NCI-H146 treated with DMSO at 0.1 percent for 48 hours (cell line): ENCODE data around the gene SUN1.
"Not testable (repeated sequence)": the region's sequence is repeated elsewhere in the genome, so short reads cannot be mapped to it uniquely, and the experiment has no call there.

Source experiments
- DNase-seq: peaks from one replicate; lab custom pipeline; 2025; ENCODE audit not compliant: unreplicated experiment; lab: John Stamatoyannopoulos, UW

SUN1 gene

GRCh38 chr7:855686-856369 lies 23.6 kb downstream of the SUN1 start:
- DNase-seq, result no peak

- no peak for DNase-seq
Observed at GRCh38 chr7:856444-857095, 24.3 kb downstream of the SUN1 start.

DNA sequence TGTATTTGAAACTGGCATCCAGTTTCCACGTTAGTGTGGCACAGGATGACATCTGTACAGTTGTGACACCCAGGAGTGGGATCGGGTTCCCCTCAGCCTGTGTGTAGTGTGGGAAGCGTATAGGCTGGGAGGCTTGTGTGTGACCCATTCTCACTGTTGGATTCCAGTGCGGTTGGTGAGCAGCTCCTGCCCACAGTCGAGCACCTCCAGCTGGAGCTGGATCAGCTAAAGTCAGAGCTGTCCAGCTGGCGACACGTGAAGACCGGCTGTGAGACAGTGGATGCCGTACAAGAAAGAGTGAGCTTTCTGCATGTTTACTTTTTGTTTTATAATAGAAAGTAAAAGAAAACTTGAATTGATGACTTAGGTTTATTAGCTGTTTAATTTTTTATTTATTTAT lies 25.4 kb downstream of the SUN1 start:
- DNase-seq, result no peak

DNA sequence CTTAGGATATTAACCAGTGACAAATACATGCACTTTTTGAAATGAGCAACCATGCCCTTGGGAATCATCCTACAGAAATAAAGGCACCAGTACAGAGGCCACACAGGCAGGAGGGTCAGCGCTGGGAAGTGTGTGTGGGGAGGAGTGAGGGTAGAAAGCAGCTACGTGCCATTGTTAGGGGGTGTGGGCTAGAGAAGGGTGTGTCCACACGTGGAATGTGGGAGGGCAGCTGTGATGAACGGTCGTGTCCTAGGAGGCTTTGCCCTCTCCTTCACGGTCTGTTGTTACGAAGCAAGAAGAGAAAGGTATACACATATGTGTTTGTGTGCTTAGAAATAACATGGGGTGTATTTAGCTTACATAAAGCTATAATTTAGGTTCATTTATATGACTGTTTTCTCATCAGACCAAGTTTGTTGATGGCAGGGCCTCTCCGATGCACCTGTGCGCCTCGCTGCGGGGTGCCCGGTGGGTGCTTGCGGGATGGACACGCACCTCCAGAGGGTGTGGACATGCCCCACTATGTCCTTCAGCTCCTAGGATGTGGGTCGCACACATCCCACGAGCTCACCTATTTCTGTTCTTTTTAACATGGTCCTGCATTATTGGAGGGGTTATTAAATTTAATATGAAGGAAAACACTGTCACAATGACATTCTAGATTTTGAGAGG lies 27.2 kb downstream of the SUN1 start:
- no peak for DNase-seq

GRCh38 chr7:860149-860548 lies 27.9 kb downstream of the SUN1 start:
- DNase-seq, result no peak

DNA sequence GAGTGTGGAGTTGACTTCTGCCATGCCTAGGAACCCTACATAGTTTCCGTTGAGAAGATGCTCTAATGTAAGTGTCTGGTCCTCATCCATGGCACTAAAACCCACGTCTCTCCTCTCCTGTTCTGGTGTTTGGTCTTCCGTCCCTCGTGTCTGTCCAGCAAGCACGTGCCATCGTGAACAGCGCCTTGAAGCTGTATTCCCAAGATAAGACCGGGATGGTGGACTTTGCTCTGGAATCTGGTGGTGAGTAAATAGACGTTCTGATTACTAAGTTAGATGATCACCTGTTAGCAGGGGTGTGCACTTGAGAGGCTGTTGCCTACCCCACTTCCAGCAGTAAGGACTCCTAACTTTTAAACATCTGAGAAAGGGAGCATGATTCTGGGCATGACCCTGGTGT lies 28.9 kb downstream of the SUN1 start:
- no peak for DNase-seq

- no peak for DNase-seq
Observed at GRCh38 chr7:862157-862556, 29.9 kb downstream of the SUN1 start.

- no peak for DNase-seq
Observed at GRCh38 chr7:863106-863505, 30.8 kb downstream of the SUN1 start.

- DNase-seq, result no peak
Observed at GRCh38 chr7:865921-866320, 33.6 kb downstream of the SUN1 start.

DNA sequence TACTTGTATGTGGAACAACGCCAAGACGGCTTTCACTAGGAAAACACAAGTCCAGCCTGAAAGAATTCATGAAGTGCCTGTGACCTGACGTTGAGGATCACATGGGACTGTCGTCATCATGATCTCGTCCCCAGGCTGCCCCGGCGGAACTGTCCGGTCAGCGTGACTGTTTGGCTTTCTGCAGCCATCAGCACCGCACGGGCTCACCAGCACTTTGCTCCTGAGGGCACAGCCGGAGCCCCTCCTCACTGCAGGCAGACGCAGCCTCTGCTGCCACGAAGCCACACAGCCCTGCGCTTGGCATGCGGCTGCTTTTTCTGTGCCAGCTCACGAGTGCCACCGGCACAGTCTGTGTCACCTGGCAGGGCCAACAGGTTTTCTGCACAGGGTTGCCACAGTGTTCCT lies 34.7 kb downstream of the SUN1 start:
- DNase-seq, result no peak

- no peak for DNase-seq
Observed at GRCh38 chr7:867406-868188, 35.3 kb downstream of the SUN1 start.

DNA sequence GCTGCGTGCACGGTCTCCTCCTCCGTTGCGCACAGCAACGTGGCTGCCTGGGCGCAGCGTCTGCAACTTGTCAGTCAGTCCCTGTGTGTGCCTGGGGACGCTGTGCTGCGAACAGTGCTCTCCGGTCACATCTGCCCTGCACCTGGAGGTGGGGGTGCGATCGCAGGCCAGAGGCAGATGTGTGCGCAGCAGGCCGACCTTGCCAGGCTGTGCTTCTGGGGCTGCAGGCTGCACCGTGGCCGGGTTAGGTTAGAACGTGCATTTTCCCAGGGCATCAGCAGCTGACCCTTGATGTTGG lies 35.9 kb downstream of the SUN1 start:
- DNase-seq, result no peak

DNA sequence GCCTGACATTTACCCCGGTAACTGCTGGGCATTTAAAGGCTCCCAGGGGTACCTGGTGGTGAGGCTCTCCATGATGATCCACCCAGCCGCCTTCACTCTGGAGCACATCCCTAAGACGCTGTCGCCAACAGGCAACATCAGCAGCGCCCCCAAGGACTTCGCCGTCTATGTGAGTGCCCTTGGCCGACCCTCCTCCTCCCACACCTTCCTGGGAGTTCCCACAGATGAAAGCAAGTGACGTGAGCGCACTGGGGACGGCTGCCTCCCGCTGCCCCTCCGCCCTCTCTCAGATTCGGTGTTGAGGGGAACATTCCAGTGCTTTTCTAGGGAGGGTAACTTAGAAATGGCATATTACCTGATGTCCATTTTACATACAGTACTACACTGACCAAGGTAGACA lies 37.1 kb downstream of the SUN1 start:
- no peak for DNase-seq

- no peak for DNase-seq
Observed at GRCh38 chr7:871900-872537, 39.7 kb downstream of the SUN1 start.

DNA sequence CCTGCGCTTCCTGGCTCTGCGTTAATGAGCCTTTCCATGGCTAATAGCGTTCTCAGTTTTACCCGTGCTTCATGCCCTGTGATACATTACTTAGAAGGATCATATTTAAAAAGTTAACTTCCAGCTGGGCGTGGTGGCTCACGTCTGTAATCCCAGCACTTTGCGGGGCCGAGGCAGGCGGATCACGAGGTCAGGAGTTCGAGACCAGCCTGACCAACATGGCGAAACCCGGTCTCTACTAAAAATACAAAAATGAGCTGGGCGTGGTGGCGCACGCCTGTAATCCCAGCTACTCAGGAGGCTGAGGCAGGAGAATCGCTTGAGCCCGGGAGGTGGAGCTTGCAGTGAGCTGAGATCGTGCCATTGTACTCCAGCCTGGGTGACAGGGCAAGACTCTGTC lies 40.4 kb downstream of the SUN1 start:
- DNase-seq, result not testable (repeated sequence)

GRCh38 chr7:873367-874002 lies 41.2 kb downstream of the SUN1 start:
- DNase-seq, result peak; percentile 43

DNA sequence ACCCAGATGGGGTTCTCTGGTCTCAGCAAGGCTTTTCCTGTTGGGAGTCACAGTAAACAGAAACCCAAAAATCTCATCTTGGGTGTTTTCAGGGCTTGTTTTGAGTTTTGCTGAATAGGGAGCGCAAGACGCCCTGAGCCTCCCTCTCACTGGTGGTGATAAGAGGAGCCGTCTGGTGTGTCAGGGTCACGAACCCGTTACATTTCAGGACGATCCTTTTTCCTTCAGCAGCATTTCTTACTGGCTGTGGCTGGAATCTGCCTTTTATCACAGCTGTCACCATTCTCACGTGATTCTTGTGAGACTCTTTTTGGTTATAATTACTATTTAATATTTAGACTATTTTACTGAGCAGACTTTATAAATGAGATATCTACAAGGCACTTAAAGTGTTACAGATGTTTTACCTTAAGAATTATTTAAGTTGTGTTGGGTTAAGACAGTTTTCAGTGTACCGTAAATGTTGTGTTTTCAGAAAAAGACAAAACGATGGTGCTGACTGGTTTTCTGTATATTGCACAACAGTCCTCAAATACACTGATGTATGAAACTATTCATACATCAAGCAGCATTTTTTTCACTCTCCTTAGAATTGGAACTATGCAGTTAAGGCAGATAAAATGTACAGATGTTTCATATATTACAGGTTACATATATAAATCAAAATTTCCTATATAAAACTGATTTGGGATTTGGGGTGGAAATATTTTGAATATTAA lies 41.9 kb downstream of the SUN1 start:
- DNase-seq, result no peak

DNA sequence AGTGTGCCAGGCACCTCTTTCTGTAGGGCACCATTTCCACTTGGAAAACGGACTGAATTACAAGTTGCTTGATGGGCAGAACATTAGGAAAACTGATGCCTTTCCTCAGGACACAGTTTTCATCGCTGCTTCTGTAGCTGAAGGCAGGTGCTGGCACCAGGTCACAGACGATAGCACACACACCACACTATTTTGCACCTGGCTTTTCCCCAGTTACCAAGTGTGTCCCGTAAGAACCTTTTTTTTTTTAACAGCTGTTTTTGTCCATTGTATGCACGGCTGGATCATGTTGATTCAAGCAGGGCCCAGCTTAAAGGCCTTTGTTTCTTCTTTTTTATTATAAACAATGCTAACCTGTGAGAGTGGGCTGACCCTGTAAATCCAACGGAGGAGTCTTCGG lies 42.8 kb downstream of the SUN1 start:
- DNase-seq, result peak; percentile 62

DNA sequence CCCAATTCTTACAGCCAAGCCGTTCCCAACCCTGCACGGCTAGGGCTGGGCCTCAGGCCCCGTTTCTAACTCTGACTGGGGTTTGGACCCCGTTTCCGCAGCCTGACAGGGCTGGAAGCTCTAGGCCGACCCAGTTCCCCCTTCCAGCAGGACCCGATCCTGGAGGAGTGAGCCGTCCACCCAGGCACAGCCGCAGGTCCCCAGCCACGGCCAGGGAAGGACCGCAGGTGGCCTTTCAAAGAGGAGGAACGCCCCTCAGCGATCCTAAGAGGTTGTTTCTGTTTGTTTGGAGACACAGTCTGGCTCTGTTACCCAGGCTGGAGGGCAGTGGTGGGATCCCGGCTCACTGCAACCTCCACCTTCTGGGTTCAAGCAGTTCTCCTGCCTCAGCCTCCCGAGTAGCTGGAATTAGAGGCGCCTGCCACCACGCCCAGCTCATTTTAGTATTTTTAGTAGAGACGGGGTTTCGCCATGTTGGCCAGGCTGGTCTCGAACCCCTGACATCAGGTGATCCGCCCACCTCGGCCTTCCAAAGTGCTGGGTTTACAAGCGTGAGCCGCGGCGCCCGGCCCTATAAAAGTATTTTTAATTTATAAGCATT lies 43.3 kb downstream of the SUN1 start:
- no peak for DNase-seq
